Spleen (tissue), 11 donors: ENCODE results near the gene CCDC73. TPM values are rescaled to one million over a fixed set of nuclear protein-coding genes. Genes with fewer than 3 reads are reported as not detected.
"Not testable (repeated sequence)": the region's sequence is repeated elsewhere in the genome, so short reads cannot be mapped to it uniquely, and the experiment has no call there.

ENCODE experiments used
- DNase-seq: peaks from one replicate; pipeline ENCODE4 v3.0.0-alpha.2; 2020
- H3K27ac ChIP-seq, 8 donors: fragments of 200-600 bp; sonication (generic) in 7 of 8; 1 replicate in 4 of 8; 2 replicates in 4 of 8; pipeline versions ENCODE4 v1.5.0 to v1.8.0; 2016 to 2021; ENCODE audit warnings: inconsistent platforms in 4 of 8, mild to moderate bottlenecking in 4 of 8, moderate library complexity in 1 of 8
- H3K27me3 ChIP-seq, 7 donors: fragments of 200-600 bp; sonication (generic) in 6 of 7; replicated peaks in 1 of 7; 1 replicate in 4 of 7; 2 replicates in 3 of 7; pipeline versions ENCODE4 v1.5.0 to v1.8.0; 2016 to 2021; ENCODE audit warnings: inconsistent platforms in 3 of 7, mild to moderate bottlenecking in 1 of 7
- H3K36me3 ChIP-seq, 6 donors: fragments of 200-600 bp; sonication (generic) in 5 of 6; 1 replicate in 4 of 6; 2 replicates in 2 of 6; pipeline versions ENCODE4 v1.5.0 to v1.8.0; 2016 to 2021; ENCODE audit warnings: inconsistent platforms in 2 of 6
- H3K4me1 ChIP-seq, 6 donors: fragments of 200-600 bp; sonication (generic) in 5 of 6; 1 replicate in 3 of 6; 2 replicates in 3 of 6; pipeline versions ENCODE4 v1.5.0 to v1.8.0; 2016 to 2021; ENCODE audit warnings: inconsistent platforms in 3 of 6
- H3K4me3 ChIP-seq, 8 donors: fragments of 200-600 bp; sonication (generic) in 7 of 8; 1 replicate in 4 of 8; 2 replicates in 4 of 8; pipeline versions ENCODE4 v1.5.0 to v1.8.0; 2016 to 2021; ENCODE audit warnings: inconsistent platforms in 4 of 8, mild to moderate bottlenecking in 4 of 8, moderate library complexity in 2 of 8
- H3K9me3 ChIP-seq, 8 donors: fragments of 200-600 bp; sonication (generic) in 7 of 8; 1 replicate in 4 of 8; 2 replicates in 4 of 8; pipeline versions ENCODE4 v1.5.0 to v1.8.0; 2016 to 2021; ENCODE audit warnings: inconsistent platforms in 4 of 8
- POLR2A ChIP-seq, 3 donors: fragments of 450-650 bp; IDR thresholded peaks; one replicate each; pipeline ENCODE4 v1.5.1; 2017; ENCODE audit warnings: antibody characterized with exemption in 3 of 3, mild to moderate bottlenecking in 1 of 3
- POLR2AphosphoS5 ChIP-seq, 3 donors: sonication (generic); formaldehyde crosslinking; IDR thresholded peaks; one replicate each; pipeline ENCODE4 v1.5.1; 2017; ENCODE audit warnings: antibody characterized with exemption in 3 of 3
- WGBS, 5 donors: extraction: QIAGEN DNeasy Blood & Tissue Kit in 3 of 5; methylation state at CpG; one replicate each; pipeline versions ENCODE4 v1.1.5 to v1.1.7; 2013 to 2018; 5-methylcytosine and 5-hydroxymethylcytosine counted together
- intact Hi-C: fragments of 100-400 bp; cut with DNase I; formaldehyde crosslinking; loops from one replicate; pipeline ENCODE4 v1.15.0; 2023; ENCODE audit warnings: low total_unique reads
- polyA plus RNA-seq, 3 donors: library from polyadenylated mRNA; stranded (reverse); fragments of 200-250 nt; gene quantifications; one replicate each; pipeline ENCODE4 v1.2.1, GENCODE V29; 2013
- total RNA-seq, 7 donors: library from RNA; depleted of rRNA in 3 of 7; stranded (reverse); fragments of >200 nt in 3 of 7; fragmentation: NEBNext Ultra II Directional in 4 of 7; extraction: Animal tissue kit (Norgen Biotek cat#: 25700) in 4 of 7; gene quantifications; one replicate each; pipeline versions ENCODE4 v1.1.0 to v1.2.1, GENCODE V29; 2016 to 2021
- TF ChIP-seq, protein P1 (sequence below), 11 experiments: fragments of 200-600 bp in 7 of 11; fragments of 450-650 bp in 4 of 11; sonication (generic) in 4 of 11; IDR thresholded peaks in 8 of 11; conservative IDR thresholded peaks in 3 of 11; 1 replicate in 7 of 11; 2 replicates in 4 of 11; pipeline versions ENCODE4 v1.4.0 to v1.8.0; 2016 to 2021; ENCODE audit warnings: antibody characterized with exemption in 11 of 11, inconsistent platforms in 4 of 11, mild to moderate bottlenecking in 1 of 11
- donor health status: healthy with polysubstance abuse.
- donor health status: DM: no; HTN: no; CAD: no; lungs with moderate emphysema.
- donor health status: DM: no; HTN: no; CAD: no.
- donor health status: Bipolar disorder and iron deficiency.
- donor health status: healthy.
- donor health status: DM: no; HTN: no; CAD: no.
- donor health status: DM: yes; HTN: yes; CAD: no.

CCDC73 gene
- total and polyA plus RNA-seq, 10 donors, result 0.16 to 2.1 (median 0.51) TPM; not detected in 1

DNA sequence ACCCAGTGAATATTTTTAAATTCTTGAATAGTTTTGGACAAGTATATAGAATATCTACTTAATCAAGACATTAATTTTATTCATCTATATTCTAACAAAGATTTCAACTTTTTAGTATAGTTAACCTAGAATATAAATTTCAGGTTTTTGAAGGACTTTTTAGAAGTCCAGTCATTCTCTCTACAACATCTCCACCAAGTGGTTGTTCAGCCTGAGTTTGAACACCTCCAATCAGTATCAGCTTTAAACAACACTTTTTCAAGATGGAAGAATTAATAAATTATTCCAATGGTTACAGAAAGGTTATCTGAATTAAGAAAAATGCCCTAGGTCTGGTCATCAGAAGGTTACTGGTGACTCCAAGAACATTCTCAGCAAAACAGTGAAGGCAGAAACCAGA is 179.0 kb downstream of the CCDC73 start:
- no peaks in the 10 kb centered on the region for H3K9me3 ChIP-seq
- H3K27me3 ChIP-seq, result peaks cover 0 to 4% (median 0%) of the 10 kb centered on the region in 7 donors
- TF ChIP-seq, protein P1, sequence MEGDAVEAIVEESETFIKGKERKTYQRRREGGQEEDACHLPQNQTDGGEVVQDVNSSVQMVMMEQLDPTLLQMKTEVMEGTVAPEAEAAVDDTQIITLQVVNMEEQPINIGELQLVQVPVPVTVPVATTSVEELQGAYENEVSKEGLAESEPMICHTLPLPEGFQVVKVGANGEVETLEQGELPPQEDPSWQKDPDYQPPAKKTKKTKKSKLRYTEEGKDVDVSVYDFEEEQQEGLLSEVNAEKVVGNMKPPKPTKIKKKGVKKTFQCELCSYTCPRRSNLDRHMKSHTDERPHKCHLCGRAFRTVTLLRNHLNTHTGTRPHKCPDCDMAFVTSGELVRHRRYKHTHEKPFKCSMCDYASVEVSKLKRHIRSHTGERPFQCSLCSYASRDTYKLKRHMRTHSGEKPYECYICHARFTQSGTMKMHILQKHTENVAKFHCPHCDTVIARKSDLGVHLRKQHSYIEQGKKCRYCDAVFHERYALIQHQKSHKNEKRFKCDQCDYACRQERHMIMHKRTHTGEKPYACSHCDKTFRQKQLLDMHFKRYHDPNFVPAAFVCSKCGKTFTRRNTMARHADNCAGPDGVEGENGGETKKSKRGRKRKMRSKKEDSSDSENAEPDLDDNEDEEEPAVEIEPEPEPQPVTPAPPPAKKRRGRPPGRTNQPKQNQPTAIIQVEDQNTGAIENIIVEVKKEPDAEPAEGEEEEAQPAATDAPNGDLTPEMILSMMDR (IDR thresholded peaks at IDR 0.05 in 8 of 11, conservative IDR thresholded peaks at IDR 0.05 in 3 of 11), result peak in 1 of 11 experiments; percentile 26
- TF ChIP-seq POLR2A (IDR thresholded peaks at IDR 0.05), result no peak
- no peak for TF ChIP-seq POLR2AphosphoS5 (IDR thresholded peaks at IDR 0.05)
- H3K4me3 ChIP-seq, result no peak overlapping the region
- no peak for DNase-seq
- no peaks in the 10 kb centered on the region for H3K36me3 ChIP-seq
- no peaks in the 10 kb centered on the region for H3K4me1 ChIP-seq
- no peak overlapping the region for H3K27ac ChIP-seq
- intact Hi-C loops, result no loop called here

DNA sequence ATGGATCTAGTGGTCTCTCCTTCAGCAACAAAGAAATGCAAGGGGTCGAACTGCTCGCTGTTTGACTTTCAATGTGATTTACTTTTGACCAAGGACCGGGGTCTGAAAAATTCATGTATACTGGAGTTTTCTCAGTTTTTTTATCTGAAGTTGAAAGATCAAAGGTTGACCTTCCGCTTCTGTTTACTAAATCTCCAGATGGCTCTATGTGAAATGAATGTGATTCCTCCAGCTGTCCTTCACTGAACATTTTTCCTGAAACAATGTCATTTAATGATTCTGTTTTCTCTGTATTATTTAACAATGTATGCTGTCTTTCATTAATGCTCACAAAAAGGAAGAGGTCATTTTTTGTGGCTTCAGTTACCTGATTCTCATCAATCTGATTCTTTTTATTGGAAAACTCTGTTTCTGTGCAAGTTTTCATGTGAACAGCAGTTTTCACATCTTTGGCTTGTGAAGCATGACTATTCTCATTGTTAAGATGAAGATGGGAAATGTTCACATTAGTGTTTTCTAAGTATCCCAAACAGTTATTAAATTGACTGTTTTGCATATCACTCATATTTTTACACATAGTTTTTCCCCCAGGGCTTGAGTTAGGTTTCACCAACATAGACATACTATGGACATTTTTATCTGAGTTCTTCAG is 180.8 kb downstream of the CCDC73 start:
- peak overlapping the region in 4 of 8 donors; percentile 2 to 20 (median 16) for H3K27ac ChIP-seq
- H3K27me3 ChIP-seq, result no peaks in the 10 kb centered on the region
- no peaks in the 10 kb centered on the region for H3K4me1 ChIP-seq
- TF ChIP-seq POLR2AphosphoS5 (IDR thresholded peaks at IDR 0.05) (no peak), POLR2A (IDR thresholded peaks at IDR 0.05) (no peak)
- TF ChIP-seq, protein P1 (IDR thresholded peaks at IDR 0.05 in 8 of 11, conservative IDR thresholded peaks at IDR 0.05 in 3 of 11), result no peak
- peaks cover 0 to 10% (median 1%) of the 10 kb centered on the region in 8 donors for H3K9me3 ChIP-seq
- no peak for DNase-seq
- H3K36me3 ChIP-seq, result no peaks in the 10 kb centered on the region
- H3K4me3 ChIP-seq, result no peak overlapping the region
- 72 to 78% (median 77%) methylated on average over 4 of the region's 4 CpGs for WGBS, 5 donors
- intact Hi-C loops, result no loop called here

GRCh38 chr11:32610797-32611352 is 183.6 kb downstream of the CCDC73 start:
- Histone ChIP-seq H3K4me1 (no peaks in the 10 kb centered on the region), H3K27me3 (no peaks in the 10 kb centered on the region), H3K36me3 (peaks cover 0 to 9% (median 3%) of the 10 kb centered on the region in 6 donors), H3K4me3 (no peak overlapping the region), H3K27ac (peak overlapping the region in 2 of 8 donors; percentile 16 to 21), H3K9me3 (peaks cover 0 to 18% (median 4%) of the 10 kb centered on the region in 8 donors)
- intact Hi-C loops, result no loop called here
- DNase-seq, result no peak
- TF ChIP-seq POLR2AphosphoS5 (IDR thresholded peaks at IDR 0.05) (no peak), POLR2A (IDR thresholded peaks at IDR 0.05) (no peak)
- TF ChIP-seq, protein P1 (IDR thresholded peaks at IDR 0.05 in 8 of 11, conservative IDR thresholded peaks at IDR 0.05 in 3 of 11), result no peak
- 80 to 91% (median 85%) methylated on average over 3 of the region's 3 CpGs for WGBS, 5 donors

DNA sequence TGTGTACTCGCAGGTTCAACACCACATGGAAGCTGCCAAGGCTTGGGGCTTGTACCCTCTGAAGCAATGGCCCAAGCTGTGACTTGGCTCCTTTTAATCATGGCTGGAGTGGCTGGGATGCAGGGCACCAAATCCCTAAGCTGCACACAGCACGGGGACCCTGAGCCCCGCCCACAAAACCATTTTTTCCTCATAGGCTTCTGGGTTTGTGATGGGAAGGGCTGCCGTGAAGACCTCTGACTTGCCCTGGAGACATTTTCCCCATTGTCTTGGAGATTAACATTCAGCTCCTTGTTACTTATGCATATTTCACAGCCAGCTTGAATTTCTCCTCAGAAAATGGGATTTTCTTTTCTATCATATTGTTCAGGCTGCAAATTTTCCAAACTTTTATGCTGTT is 185.6 kb downstream of the CCDC73 start:
- peaks cover 0 to 18% (median 4%) of the 10 kb centered on the region in 8 donors for H3K9me3 ChIP-seq
- intact Hi-C loops, H3K27ac ChIP-seq, H3K4me1 ChIP-seq, DNase-seq, H3K27me3 ChIP-seq, H3K4me3 ChIP-seq: not testable (repeated sequence)
- peaks cover 0 to 30% (median 21%) of the 10 kb centered on the region in 6 donors for H3K36me3 ChIP-seq
- WGBS, 5 donors, result 89 to 100% (median 97%) methylated on average over 4 of the region's 4 CpGs
